T-cell (primary cell): ENCODE results near the gene DGKZ. TPM values are rescaled to one million over a fixed set of nuclear protein-coding genes. Genes with fewer than 3 reads are reported as not detected.

ENCODE experiments used
- ATAC-seq, 4 experiments: fragments of 200-7000 bp in 3 of 4; fragments of 150-1000 bp in 1 of 4; cut with Tn5 transposase; replicated peaks in 1 of 4; 1 replicate in 3 of 4; 2 replicates in 1 of 4; pipeline ENCODE4 v1.10.0; 2021; ENCODE audit warnings: moderate library complexity in 3 of 4, mild to moderate bottlenecking in 2 of 4, moderate number of reproducible peaks in 1 of 4
- CTCF ChIA-PET, 2 donors: fragments of 300-600 bp; sonication (Branson Sonifier 250); formaldehyde crosslinking; loops; one replicate each; lab custom pipeline; 2022; ENCODE audit warnings: antibody characterized with exemption in 2 of 2; lab: Charles Lee
- POLR2A ChIA-PET, 2 donors: fragments of 300-600 bp; sonication (Branson Sonifier 250); formaldehyde crosslinking; loops; one replicate each; lab custom pipeline; 2022; ENCODE audit warnings: antibody characterized with exemption in 2 of 2; lab: Charles Lee
- DNase-seq, 35 experiments: peaks; one replicate each; pipeline versions ENCODE4 v3.0.0 to v3.0.0-alpha.2; 2013 to 2023
- H3K27ac ChIP-seq: one replicate; pipeline ENCODE4 v1.5.1; 2013; ENCODE audit warnings: low read length
- H3K27me3 ChIP-seq, 2 experiments: replicated peaks in 1 of 2; 1 replicate in 1 of 2; 2 replicates in 1 of 2; pipeline versions ENCODE4 v1.6.1 to v1.7.0; 2013; ENCODE audit warnings: low read length in 1 of 2, mixed read lengths in 1 of 2; ENCODE audit not compliant: control insufficient read depth in 2 of 2, insufficient read depth in 2 of 2; ENCODE audit errors: extremely low read depth in 1 of 2
- H3K36me3 ChIP-seq, 2 donors: 1 replicate in 1 of 2; 2 replicates in 1 of 2; pipeline versions ENCODE4 v1.6.1 to v1.7.0; 2013; ENCODE audit warnings: low read length in 1 of 2; ENCODE audit not compliant: control insufficient read depth in 2 of 2, insufficient read depth in 1 of 2; ENCODE audit errors: extremely low read depth in 1 of 2
- H3K4me1 ChIP-seq, 2 experiments: 1 replicate in 1 of 2; 2 replicates in 1 of 2; pipeline versions ENCODE4 v1.6.1 to v1.7.0; 2013; ENCODE audit warnings: low read length in 2 of 2, mixed read lengths in 1 of 2; ENCODE audit not compliant: insufficient read depth in 2 of 2, control insufficient read depth in 1 of 2; ENCODE audit errors: extremely low read depth in 1 of 2
- H3K4me3 ChIP-seq, 2 donors: 1 replicate in 1 of 2; 2 replicates in 1 of 2; pipeline versions ENCODE4 v1.5.1 to v1.7.0; 2013; ENCODE audit warnings: mild to moderate bottlenecking in 2 of 2, low read length in 1 of 2, moderate library complexity in 1 of 2; ENCODE audit not compliant: control insufficient read depth in 1 of 2; ENCODE audit errors: extremely low read depth in 1 of 2
- H3K9me3 ChIP-seq: 2 replicates; pipeline ENCODE4 v1.7.0; 2013
- H3K27ac Mint-ChIP-seq, 2 donors: one replicate each; pipeline ENCODE4 v1.8.0; 2020 to 2021; ENCODE audit warnings: mild to moderate bottlenecking in 2 of 2, mixed read lengths in 2 of 2
- H3K27me3 Mint-ChIP-seq, 2 donors: one replicate each; pipeline ENCODE4 v1.8.0; 2021 to 2022; ENCODE audit warnings: mixed read lengths in 2 of 2
- H3K36me3 Mint-ChIP-seq: one replicate; pipeline ENCODE4 v1.8.0; 2021; ENCODE audit warnings: mixed read lengths
- H3K4me1 Mint-ChIP-seq, 3 donors: one replicate each; pipeline ENCODE4 v1.8.0; 2020 to 2022; ENCODE audit warnings: mixed read lengths in 3 of 3, mild to moderate bottlenecking in 1 of 3
- H3K4me3 Mint-ChIP-seq, 3 donors: one replicate each; pipeline ENCODE4 v1.8.0; 2020 to 2022; ENCODE audit warnings: mild to moderate bottlenecking in 3 of 3, mixed read lengths in 3 of 3, moderate library complexity in 3 of 3
- H3K9me3 Mint-ChIP-seq, 3 donors: one replicate each; pipeline ENCODE4 v1.8.0; 2020 to 2022; ENCODE audit warnings: mixed read lengths in 3 of 3
- WGBS: methylation state at CpG from one replicate; pipeline ENCODE4 v1.1.5; 2013; ENCODE audit warnings: missing lambda C conversion rate; ENCODE audit not compliant: insufficient coverage; 5-methylcytosine and 5-hydroxymethylcytosine counted together
- total RNA-seq, 35 experiments: library from RNA in 6 of 35; stranded (reverse) in 6 of 35; fragments of 120-200 nt in 1 of 35; gene quantifications; one replicate each; pipeline versions ENCODE4 v1.2.1 to v1.2.4 and lab custom pipeline; 2013 to 2026

Gene DGKZ
- total RNA-seq, 5 donors from 2014 or later (not counting 1 experiment from before 2014, with no cell fraction given): 235 to 318 (median 251) TPM

GRCh38 chr11:46414879-46415278 is 67.6 kb downstream of the DGKZ start:
- no peak for DNase-seq
- H3K4me3 Mint-ChIP-seq: peak overlapping the region in 1 of 3 donors; percentile 55

GRCh38 chr11:46417711-46418110 is 70.4 kb downstream of the DGKZ start:
- peaks cover 18 to 26% (median 26%) of the 10 kb centered on the region in 3 donors for H3K4me1 Mint-ChIP-seq
- no peak overlapping the region for H3K27ac ChIP-seq
- no peak for ATAC-seq
- 90% methylated on average over 4 of the region's 7 CpGs for WGBS
- H3K36me3 Mint-ChIP-seq: peaks cover 52% of the 10 kb centered on the region
- H3K36me3 ChIP-seq: peaks cover 0 to 71% of the 10 kb centered on the region in 2 donors
- H3K27me3 Mint-ChIP-seq: no peaks in the 10 kb centered on the region
- POLR2A ChIA-PET: no interaction called here
- H3K9me3 Mint-ChIP-seq: no peaks in the 10 kb centered on the region
- no peak overlapping the region for H3K4me3 Mint-ChIP-seq
- H3K4me3 ChIP-seq: no peak overlapping the region
- CTCF ChIA-PET: no interaction called here
- DNase-seq: no peak
- H3K4me1 ChIP-seq: peaks cover 2 to 18% of the 10 kb centered on the region in 2 experiments
- no peak overlapping the region for H3K27ac Mint-ChIP-seq
- H3K9me3 ChIP-seq: no peaks in the 10 kb centered on the region
- H3K27me3 ChIP-seq: no peaks in the 10 kb centered on the region

More at GRCh38 chr11:46414879-46415278, 67.6 kb downstream of the DGKZ start:
- POLR2A ChIA-PET: no interaction called here
- no peak overlapping the region for H3K4me3 ChIP-seq
- 50% methylated on average over 2 of the region's 3 CpGs for whole genome bisulfite sequencing
- no peak overlapping the region for H3K27ac ChIP-seq
- H3K27me3 ChIP-seq: no peaks in the 10 kb centered on the region
- H3K4me1 Mint-ChIP-seq: peaks cover 18 to 26% (median 26%) of the 10 kb centered on the region in 3 donors
- peaks cover 0 to 61% of the 10 kb centered on the region in 2 donors for H3K36me3 ChIP-seq
- CTCF ChIA-PET: interaction anchor here in 1 of 2 donors (0.6 kb wide), 1 partner anchor 368 kb away, joined by 3 read pairs; no protein-coding TSS in a partner anchor
- peaks cover 43% of the 10 kb centered on the region for H3K36me3 Mint-ChIP-seq
- no peaks in the 10 kb centered on the region for H3K9me3 Mint-ChIP-seq
- ATAC-seq: no peak
- H3K9me3 ChIP-seq: no peaks in the 10 kb centered on the region
- peak overlapping the region in 1 of 2 donors; percentile 28 for H3K27ac Mint-ChIP-seq
- H3K4me1 ChIP-seq: peaks cover 2 to 18% of the 10 kb centered on the region in 2 experiments
- H3K27me3 Mint-ChIP-seq: no peaks in the 10 kb centered on the region

GRCh38 chr11:46418751-46419150 is 71.5 kb downstream of the DGKZ start:
- H3K36me3 ChIP-seq: peaks cover 0 to 66% of the 10 kb centered on the region in 2 donors
- Mint-ChIP-seq H3K27ac (no peak overlapping the region), H3K36me3 (peaks cover 52% of the 10 kb centered on the region), H3K4me1 (peaks cover 18 to 26% (median 25%) of the 10 kb centered on the region in 3 donors), H3K27me3 (no peaks in the 10 kb centered on the region), H3K4me3 (no peak overlapping the region), H3K9me3 (no peaks in the 10 kb centered on the region)
- no peaks in the 10 kb centered on the region for H3K27me3 ChIP-seq
- no CpG with 5 or more reads among the region's 5 CpGs for WGBS
- H3K4me3 ChIP-seq: no peak overlapping the region
- CTCF ChIA-PET: no interaction called here
- ATAC-seq (no peak), DNase-seq (no peak)
- H3K9me3 ChIP-seq: no peaks in the 10 kb centered on the region
- POLR2A ChIA-PET: no interaction called here
- peaks cover 2 to 18% of the 10 kb centered on the region in 2 experiments for H3K4me1 ChIP-seq
- H3K27ac ChIP-seq: no peak overlapping the region

GRCh38 chr11:46420513-46420912 is 73.2 kb downstream of the DGKZ start:
- Histone ChIP-seq H3K27ac (no peak overlapping the region), H3K4me1 (peaks cover 0 to 2% of the 10 kb centered on the region in 2 experiments), H3K9me3 (no peaks in the 10 kb centered on the region), H3K27me3 (no peaks in the 10 kb centered on the region), H3K36me3 (peaks cover 0 to 51% of the 10 kb centered on the region in 2 donors), H3K4me3 (no peak overlapping the region)
- ChIA-PET POLR2A (no interaction called here), CTCF (no interaction called here)
- Mint-ChIP-seq H3K9me3 (no peaks in the 10 kb centered on the region), H3K36me3 (peaks cover 51% of the 10 kb centered on the region), H3K4me3 (no peak overlapping the region), H3K27me3 (no peaks in the 10 kb centered on the region), H3K4me1 (peaks cover 5 to 8% (median 8%) of the 10 kb centered on the region in 3 donors), H3K27ac (no peak overlapping the region)
- WGBS: no CpG with 5 or more reads among the region's 1 CpG
- no peak for DNase-seq
- ATAC-seq: no peak

- H3K9me3 ChIP-seq: no peaks in the 10 kb centered on the region
- peaks cover 0 to 2% (median 0%) of the 10 kb centered on the region in 3 donors for H3K4me1 Mint-ChIP-seq
- no peak overlapping the region for H3K27ac ChIP-seq
- WGBS: 96% methylated on average over 4 of the region's 8 CpGs
- H3K27me3 ChIP-seq: no peaks in the 10 kb centered on the region
- H3K27me3 Mint-ChIP-seq: no peaks in the 10 kb centered on the region
- H3K4me1 ChIP-seq: no peaks in the 10 kb centered on the region
- H3K9me3 Mint-ChIP-seq: no peaks in the 10 kb centered on the region
- DNase-seq: no peak
- ChIA-PET POLR2A (no interaction called here), CTCF (no interaction called here)
- H3K4me3 Mint-ChIP-seq: no peak overlapping the region
- peaks cover 0 to 45% of the 10 kb centered on the region in 2 donors for H3K36me3 ChIP-seq
- no peak overlapping the region for H3K27ac Mint-ChIP-seq
- peaks cover 49% of the 10 kb centered on the region for H3K36me3 Mint-ChIP-seq
- ATAC-seq: no peak
- no peak overlapping the region for H3K4me3 ChIP-seq
Observed at GRCh38 chr11:46421257-46421880, 74.1 kb downstream of the DGKZ start.

- Mint-ChIP-seq H3K27ac (no peak overlapping the region), H3K36me3 (peaks cover 50% of the 10 kb centered on the region), H3K4me1 (no peaks in the 10 kb centered on the region), H3K4me3 (no peak overlapping the region), H3K9me3 (no peaks in the 10 kb centered on the region), H3K27me3 (no peaks in the 10 kb centered on the region)
- Histone ChIP-seq H3K4me3 (no peak overlapping the region), H3K36me3 (peaks cover 0 to 38% of the 10 kb centered on the region in 2 donors), H3K4me1 (no peaks in the 10 kb centered on the region), H3K27me3 (no peaks in the 10 kb centered on the region), H3K27ac (no peak overlapping the region), H3K9me3 (no peaks in the 10 kb centered on the region)
- WGBS: 98% methylated on average over 4 of the region's 7 CpGs
- DNase-seq: no peak
- ATAC-seq: no peak
- ChIA-PET CTCF (no interaction called here), POLR2A (no interaction called here)
Observed at GRCh38 chr11:46422588-46422987, 75.3 kb downstream of the DGKZ start.
